Mucosa of rectum (tissue), 2 donors: ENCODE measurements around the gene PRSS27.

Source experiments
- H3K27ac ChIP-seq, 2 donors: one replicate each; pipeline ENCODE4 v1.7.0; 2013; ENCODE audit warnings: inconsistent platforms in 2 of 2, low read depth in 2 of 2, low read length in 2 of 2
- H3K27me3 ChIP-seq, 2 donors: one replicate each; pipeline ENCODE4 v1.7.0; 2013; ENCODE audit warnings: low read length in 2 of 2; ENCODE audit not compliant: control insufficient read depth in 2 of 2, insufficient read depth in 2 of 2
- H3K36me3 ChIP-seq, 2 donors: one replicate each; pipeline ENCODE4 v1.7.0; 2013; ENCODE audit warnings: low read length in 2 of 2; ENCODE audit not compliant: control insufficient read depth in 2 of 2, insufficient read depth in 2 of 2
- H3K4me1 ChIP-seq, 2 donors: one replicate each; pipeline ENCODE4 v1.7.0; 2013; ENCODE audit warnings: low read length in 2 of 2, mild to moderate bottlenecking in 1 of 2; ENCODE audit not compliant: control insufficient read depth in 2 of 2, insufficient read depth in 2 of 2
- H3K4me3 ChIP-seq, 2 donors: one replicate each; pipeline ENCODE4 v1.7.0; 2013; ENCODE audit warnings: low read length in 2 of 2
- H3K9ac ChIP-seq, 2 donors: one replicate each; pipeline ENCODE4 v1.7.0; 2013; ENCODE audit warnings: low read length in 2 of 2, low read depth in 1 of 2, mild to moderate bottlenecking in 1 of 2
- H3K9me3 ChIP-seq, 2 donors: one replicate each; pipeline ENCODE4 v1.7.0; 2013; ENCODE audit warnings: low read length in 2 of 2; ENCODE audit not compliant: control insufficient read depth in 2 of 2
- donor health status: healthy.
- donor health status: Normal muscosa, but diverticular disease.

The PRSS27 gene

GRCh38 chr16:2704166-2704982 lies 15.7 kb downstream of the PRSS27 start:
- H3K4me1 ChIP-seq: no peaks in the 10 kb centered on the region
- peaks cover 51 to 56% of the 10 kb centered on the region in 2 donors for H3K36me3 ChIP-seq
- H3K9me3 ChIP-seq: no peaks in the 10 kb centered on the region
- H3K27ac ChIP-seq: no peak overlapping the region
- H3K9ac ChIP-seq: no peak overlapping the region
- H3K27me3 ChIP-seq: no peaks in the 10 kb centered on the region
- no peak overlapping the region for H3K4me3 ChIP-seq

GRCh38 chr16:2702871-2703745 lies 16.9 kb downstream of the PRSS27 start:
- Histone ChIP-seq H3K36me3 (peaks cover 56 to 61% of the 10 kb centered on the region in 2 donors), H3K27ac (no peak overlapping the region), H3K27me3 (no peaks in the 10 kb centered on the region), H3K4me3 (no peak overlapping the region), H3K9ac (no peak overlapping the region), H3K4me1 (no peaks in the 10 kb centered on the region), H3K9me3 (no peaks in the 10 kb centered on the region)

- Histone ChIP-seq H3K27ac (no peak overlapping the region), H3K4me3 (no peak overlapping the region), H3K36me3 (peaks cover 57 to 59% of the 10 kb centered on the region in 2 donors), H3K9me3 (no peaks in the 10 kb centered on the region), H3K9ac (no peak overlapping the region), H3K4me1 (no peaks in the 10 kb centered on the region), H3K27me3 (no peaks in the 10 kb centered on the region)
Measured at GRCh38 chr16:2702438-2702825, 17.6 kb downstream of the PRSS27 start.

GRCh38 chr16:2701713-2702437 lies 18.1 kb downstream of the PRSS27 start:
- Histone ChIP-seq H3K27ac (no peak overlapping the region), H3K27me3 (no peaks in the 10 kb centered on the region), H3K36me3 (peaks cover 55 to 57% of the 10 kb centered on the region in 2 donors), H3K9ac (no peak overlapping the region), H3K4me1 (no peaks in the 10 kb centered on the region), H3K4me3 (no peak overlapping the region), H3K9me3 (no peaks in the 10 kb centered on the region)

- no peak overlapping the region for H3K9ac ChIP-seq
- no peak overlapping the region for H3K4me3 ChIP-seq
- H3K36me3 ChIP-seq: peaks cover 57 to 58% of the 10 kb centered on the region in 2 donors
Measured at GRCh38 chr16:2701272-2701671, 18.8 kb downstream of the PRSS27 start.

GRCh38 chr16:2700786-2701185 lies 19.2 kb downstream of the PRSS27 start:
- Histone ChIP-seq H3K4me1 (no peaks in the 10 kb centered on the region), H3K27ac (no peak overlapping the region), H3K36me3 (peaks cover 52 to 58% of the 10 kb centered on the region in 2 donors), H3K9ac (no peak overlapping the region), H3K4me3 (no peak overlapping the region), H3K27me3 (no peaks in the 10 kb centered on the region), H3K9me3 (no peaks in the 10 kb centered on the region)

More at GRCh38 chr16:2701272-2701671, 18.8 kb downstream of the PRSS27 start:
- no peaks in the 10 kb centered on the region for H3K27me3 ChIP-seq
- H3K4me1 ChIP-seq: no peaks in the 10 kb centered on the region
- no peak overlapping the region for H3K27ac ChIP-seq
- no peaks in the 10 kb centered on the region for H3K9me3 ChIP-seq

GRCh38 chr16:2699791-2700600 lies 20.0 kb downstream of the PRSS27 start:
- H3K4me1 ChIP-seq: no peaks in the 10 kb centered on the region
- no peak overlapping the region for H3K9ac ChIP-seq
- peaks cover 45 to 57% of the 10 kb centered on the region in 2 donors for H3K36me3 ChIP-seq
- no peaks in the 10 kb centered on the region for H3K27me3 ChIP-seq
- no peaks in the 10 kb centered on the region for H3K9me3 ChIP-seq
- H3K4me3 ChIP-seq: no peak overlapping the region
- H3K27ac ChIP-seq: no peak overlapping the region

- Histone ChIP-seq H3K4me1 (no peaks in the 10 kb centered on the region), H3K27ac (no peak overlapping the region), H3K27me3 (no peaks in the 10 kb centered on the region), H3K9ac (no peak overlapping the region), H3K36me3 (peaks cover 45 to 54% of the 10 kb centered on the region in 2 donors), H3K4me3 (no peak overlapping the region), H3K9me3 (no peaks in the 10 kb centered on the region)
Measured at GRCh38 chr16:2698965-2699750, 20.9 kb downstream of the PRSS27 start.
